Activated CD4-positive, alpha-beta T cell treated with anti-CD3 and anti-CD28 coated beads for 24 hours (primary cell): Measurements from ENCODE around the gene NOD1.
"Not testable (repeated sequence)": the region's sequence is repeated elsewhere in the genome, so short reads cannot be mapped to it uniquely, and the experiment has no call there.

Experiments used
- DNase-seq, 2 donors: peaks; one replicate each; pipeline ENCODE4 v3.0.0-alpha.2; 2020; ENCODE audit warnings: low read depth in 2 of 2

Gene NOD1

GRCh38 chr7:30503274-30504212 is 25.0 kb upstream of the NOD1 start:
- no peak for DNase-seq

GRCh38 chr7:30502470-30503251 is 24.1 kb upstream of the NOD1 start:
- DNase-seq: no peak

- DNase-seq: no peak
Observed at GRCh38 chr7:30501264-30501663, 22.7 kb upstream of the NOD1 start.

DNA sequence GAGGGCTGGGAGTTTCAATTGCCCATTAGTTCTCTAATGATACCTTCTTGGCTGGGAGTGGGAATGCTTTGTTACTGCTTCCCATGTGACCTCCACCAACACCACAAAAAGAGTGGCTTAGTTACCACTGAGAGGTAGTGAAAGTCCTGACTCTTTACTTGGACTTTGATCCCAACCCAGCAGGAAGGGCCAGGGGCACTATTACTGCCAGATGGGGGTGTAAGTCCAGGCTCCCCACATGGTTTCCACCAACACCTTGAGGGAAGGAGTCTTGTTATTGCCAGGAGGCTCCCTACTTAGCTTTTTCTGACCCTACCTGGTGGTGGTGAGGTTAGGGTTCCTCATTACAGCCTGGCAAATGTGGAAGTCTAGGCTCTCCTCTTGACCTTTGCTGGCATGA is 14.6 kb upstream of the NOD1 start:
- DNase-seq: no peak

- DNase-seq: no peak
Observed at GRCh38 chr7:30491417-30491816, 12.8 kb upstream of the NOD1 start.

DNA sequence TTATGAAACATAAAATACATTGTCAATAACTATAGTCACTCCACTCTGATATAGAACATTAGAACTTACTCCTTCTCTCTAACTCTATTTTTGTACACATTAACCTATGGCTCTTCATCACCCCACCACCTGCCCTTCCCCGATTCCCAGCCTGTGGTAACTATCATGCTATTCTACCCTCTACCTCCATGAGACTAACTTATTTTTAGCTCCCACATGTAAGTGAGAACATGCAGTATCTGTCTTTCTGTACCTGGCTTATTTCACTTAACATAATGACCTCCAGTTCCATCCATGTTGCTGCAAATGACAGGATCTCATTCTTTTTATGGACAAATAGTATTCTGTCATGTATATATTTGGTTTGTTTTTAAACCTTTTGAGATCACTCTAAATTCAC is 8.8 kb upstream of the NOD1 start:
- DNase-seq: no peak

GRCh38 chr7:30485667-30486066 is 7.1 kb upstream of the NOD1 start:
- no peak for DNase-seq

DNA sequence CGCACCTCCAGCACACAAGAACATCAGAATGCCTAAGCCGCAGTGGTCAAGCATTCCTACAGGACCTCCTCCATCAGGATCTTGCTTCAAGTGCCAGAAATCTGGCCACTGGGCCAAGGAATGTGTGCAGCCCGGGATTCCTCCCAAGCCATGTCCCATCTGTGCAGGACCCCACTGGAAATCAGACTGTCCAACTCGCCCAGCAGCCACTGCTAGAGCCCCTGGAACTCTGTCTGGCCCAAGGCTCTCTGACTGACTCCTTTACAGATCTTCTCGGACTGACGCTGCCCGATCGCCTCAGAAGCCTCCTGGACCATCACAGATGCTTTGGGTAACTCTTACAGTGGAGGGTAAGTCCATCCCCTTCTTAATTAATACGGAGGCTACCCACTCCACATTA is 2.8 kb upstream of the NOD1 start:
- not testable (repeated sequence) for DNase-seq

DNA sequence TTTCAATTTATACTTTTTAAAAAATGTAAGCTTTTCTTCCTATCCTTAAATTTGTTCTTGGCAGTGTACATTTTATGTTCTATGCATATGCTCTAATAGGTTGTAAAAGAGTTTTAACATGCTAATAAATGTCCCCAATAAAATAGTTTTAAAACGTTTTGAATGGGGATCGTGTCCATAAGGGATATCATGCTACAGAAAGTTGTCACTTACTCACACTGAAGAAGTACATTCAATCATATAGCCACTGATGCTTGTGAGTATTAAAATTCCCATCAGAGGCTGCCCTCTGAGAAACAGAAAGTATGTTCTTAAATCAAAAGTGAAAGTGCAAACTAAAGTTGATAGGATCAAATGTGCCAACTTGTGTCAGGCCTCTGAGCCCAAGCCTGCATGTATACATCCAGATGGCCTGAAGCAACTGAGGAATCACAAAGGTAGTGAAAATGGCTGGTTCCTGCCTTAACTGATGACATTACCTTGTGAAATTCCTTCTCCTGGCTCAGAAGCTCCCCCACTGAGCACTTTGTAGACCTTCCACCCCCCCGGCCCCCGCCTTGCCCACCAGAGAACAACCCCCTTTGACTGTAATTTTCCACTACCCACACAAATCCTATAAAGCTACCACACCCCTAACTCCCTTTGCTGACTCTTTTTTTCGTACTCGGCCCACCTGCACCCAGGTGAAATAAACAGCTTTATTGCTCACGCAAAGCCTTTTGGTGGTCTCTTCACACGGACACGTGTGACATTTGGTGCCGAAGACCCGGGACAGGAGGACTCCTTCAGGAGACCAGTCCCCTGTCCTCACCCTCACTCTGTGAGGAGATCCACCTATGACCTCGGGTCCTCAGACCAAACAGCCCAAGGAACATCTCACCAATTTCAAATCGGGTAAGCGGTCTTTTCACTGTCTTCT is 877 bp upstream of the NOD1 start:
- DNase-seq: no peak

- DNase-seq: no peak
Observed at GRCh38 chr7:30476459-30477145, 2.0 kb downstream of the NOD1 start.

- DNase-seq: no peak
Observed at GRCh38 chr7:30475580-30475979, 3.0 kb downstream of the NOD1 start.

- no peak for DNase-seq
Observed at GRCh38 chr7:30474893-30475292, 3.7 kb downstream of the NOD1 start.

DNA sequence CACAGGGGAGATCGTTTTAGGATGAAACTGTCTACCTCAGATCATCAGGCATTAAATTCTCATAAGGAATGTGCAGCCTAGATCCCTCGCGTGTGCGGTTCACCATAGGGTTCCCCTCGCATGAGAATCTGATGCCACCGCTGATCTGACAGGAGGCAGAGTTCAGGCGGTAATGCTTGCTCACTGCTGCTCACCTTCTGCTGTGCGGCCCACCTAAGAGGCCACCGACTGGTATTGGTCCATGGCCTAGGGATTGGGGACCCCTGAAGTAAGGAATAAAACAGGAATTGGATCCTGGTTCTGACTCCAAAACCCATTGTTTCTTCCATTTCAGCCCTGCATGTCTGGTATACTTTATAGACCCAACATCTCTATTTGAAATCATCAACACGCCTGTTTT is 4.1 kb downstream of the NOD1 start:
- DNase-seq: no peak

DNA sequence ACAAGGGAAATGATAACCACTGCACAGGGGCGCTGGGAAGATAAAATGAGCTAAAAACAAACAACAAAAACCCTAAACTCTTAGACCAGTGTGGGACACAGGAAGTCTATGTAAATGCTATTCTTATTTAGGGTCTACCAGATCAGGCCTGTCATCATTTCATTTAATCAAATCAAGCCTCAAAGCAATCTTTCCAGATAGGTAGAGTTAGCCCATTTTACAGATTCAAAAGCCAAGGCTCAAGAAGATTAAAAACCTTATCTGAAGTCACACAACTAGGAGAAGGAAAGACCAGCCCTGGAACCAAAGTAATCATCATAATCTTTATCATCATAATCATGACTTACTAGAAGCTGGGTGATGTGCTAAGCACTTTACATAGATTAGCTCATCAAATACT is 4.7 kb downstream of the NOD1 start:
- no peak for DNase-seq

DNA sequence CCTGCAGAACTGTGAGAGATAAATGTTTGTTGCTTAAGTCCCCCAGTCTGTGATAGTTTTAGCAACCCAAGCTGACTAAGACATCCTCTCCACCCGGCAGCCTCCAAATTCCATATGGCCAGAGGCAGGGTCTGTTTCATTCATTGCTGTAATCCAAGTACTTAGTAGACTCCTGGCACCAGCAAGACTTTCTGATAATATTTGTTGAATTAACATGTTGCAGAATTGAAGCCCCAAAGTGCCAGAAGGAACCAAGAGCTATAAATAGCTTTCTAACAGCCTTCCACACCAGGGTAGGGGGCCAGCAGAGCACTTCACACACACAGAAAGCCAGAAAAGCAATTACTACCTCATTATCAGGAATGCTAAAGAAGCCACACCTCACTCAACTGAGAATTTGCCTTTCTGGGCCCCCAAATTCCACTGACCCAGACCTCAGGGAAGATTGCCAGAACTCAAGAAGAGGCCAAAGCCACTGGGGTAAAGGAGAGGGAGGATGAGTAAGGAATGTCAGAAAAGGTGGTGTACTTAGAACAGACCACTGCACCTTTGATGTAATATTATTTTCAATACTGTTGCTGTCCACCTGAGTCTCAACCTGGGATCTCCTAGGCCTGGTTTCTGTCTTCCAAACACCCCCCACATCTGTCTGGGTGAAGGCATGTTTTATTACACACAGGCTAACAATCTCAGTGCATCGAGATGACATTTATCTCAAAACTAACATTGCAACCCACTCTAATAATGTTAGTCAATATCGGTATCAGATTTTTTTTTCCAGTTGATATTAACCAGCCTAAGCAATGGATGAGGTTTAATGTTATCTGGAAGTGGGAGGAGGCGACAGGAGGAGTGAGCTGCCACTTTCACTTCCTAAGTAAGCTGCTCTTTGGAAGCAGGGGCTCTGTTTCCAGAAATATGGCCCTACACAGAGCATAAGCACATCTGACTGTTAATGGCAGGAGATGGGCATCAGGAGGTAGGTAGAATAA is 5.5 kb downstream of the NOD1 start:
- DNase-seq: no peak

DNA sequence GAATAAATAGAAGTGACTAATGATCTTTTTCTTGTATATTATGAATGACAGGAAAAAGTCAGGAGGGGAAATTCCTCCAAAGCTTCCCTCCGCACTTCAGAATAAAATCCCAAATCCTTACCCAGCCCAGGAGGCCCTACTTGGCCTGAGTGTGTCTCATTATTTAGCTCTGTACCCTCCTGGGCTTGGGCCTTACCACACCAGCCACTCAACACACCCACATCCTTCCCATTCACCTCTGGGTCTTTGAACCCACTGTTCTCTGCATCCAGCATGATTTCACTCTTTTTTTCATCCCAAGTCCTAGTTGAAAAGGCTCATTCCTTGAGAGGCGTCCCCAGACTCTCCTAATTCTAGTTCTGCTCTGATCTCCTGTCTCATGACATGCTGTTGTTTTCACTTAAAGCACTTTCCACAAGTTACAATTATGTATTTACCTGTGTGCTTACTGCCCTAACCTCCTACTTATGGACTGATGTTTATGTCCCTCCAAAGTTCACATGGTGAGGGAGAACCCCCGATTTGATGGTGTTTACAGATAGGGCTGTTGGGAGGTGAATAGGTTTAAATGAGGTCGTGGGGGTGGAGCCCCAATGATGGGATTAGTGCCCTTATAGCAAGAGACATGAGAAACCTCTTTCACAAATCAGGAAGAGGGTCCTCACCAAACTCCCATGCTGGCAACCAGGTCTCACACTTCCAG is 6.4 kb downstream of the NOD1 start:
- DNase-seq: no peak

DNA sequence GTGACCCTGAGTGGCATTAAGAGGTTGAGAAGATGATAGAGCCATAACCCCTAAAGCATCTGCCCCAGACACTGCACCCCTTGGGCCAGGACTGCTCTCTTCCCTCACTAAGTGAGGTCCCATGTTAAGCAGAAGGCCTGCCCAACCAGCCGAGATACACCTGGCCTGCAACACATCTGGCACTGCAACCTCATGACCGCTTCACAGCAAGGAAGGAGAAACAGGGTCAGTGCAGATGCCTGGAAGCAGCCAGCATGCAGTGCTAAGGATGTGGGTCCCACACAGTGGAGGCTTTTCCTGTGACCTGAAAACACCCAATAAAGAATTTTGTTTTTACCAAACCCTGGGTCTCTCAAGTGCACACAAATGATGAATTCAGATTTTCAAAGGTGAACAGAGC is 7.4 kb downstream of the NOD1 start:
- DNase-seq: no peak

DNA sequence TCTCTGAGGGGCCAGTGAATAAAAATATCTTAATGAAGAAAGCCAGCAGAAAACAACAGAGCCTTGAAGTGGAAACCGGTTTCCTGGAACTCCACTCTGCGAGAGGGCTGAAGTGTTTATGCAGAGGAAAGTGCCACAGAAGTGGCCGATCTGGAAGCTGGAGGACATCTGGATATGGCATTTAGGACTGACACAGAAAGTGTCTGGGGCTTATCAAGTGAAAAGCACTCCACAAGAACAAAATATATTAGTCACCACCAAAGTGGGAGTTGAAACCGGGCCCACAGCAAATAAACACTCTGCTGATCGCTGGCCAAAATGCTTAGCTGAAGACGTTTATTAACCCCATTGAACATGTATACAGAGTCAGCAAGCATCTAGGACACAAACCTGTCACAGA is 7.8 kb downstream of the NOD1 start:
- DNase-seq: no peak

GRCh38 chr7:30470163-30470770 is 8.3 kb downstream of the NOD1 start:
- DNase-seq: no peak
